GM21619 (cell line): ENCODE data around the gene DGCR8.

Source experiments
- ATAC-seq: cut with Tn5 transposase; IDR thresholded peaks from one replicate; pipeline ENCODE4 v1.9.1; 2021; ENCODE audit not compliant: unreplicated experiment

Gene DGCR8

GRCh38 chr22:20079745-20080444 lies at the start of gene DGCR8:
DGCR8 (plus strand) TSS chr22:20080241; CDS start chr22:20085964, 5,723 bp downstream.
- ATAC-seq, result peak; percentile 72

- ATAC-seq, result no peak
Observed at GRCh38 chr22:20031732-20032406, 48.2 kb upstream of the DGCR8 start.

GRCh38 chr22:20032407-20032991 lies 47.5 kb upstream of the DGCR8 start:
- ATAC-seq, result no peak

- ATAC-seq, result no peak
Observed at GRCh38 chr22:20033045-20033706, 46.9 kb upstream of the DGCR8 start.

GRCh38 chr22:20034143-20034542 lies 45.9 kb upstream of the DGCR8 start:
- no peak for ATAC-seq

- no peak for ATAC-seq
Observed at GRCh38 chr22:20035375-20036083, 44.5 kb upstream of the DGCR8 start.

- no peak for ATAC-seq
Observed at GRCh38 chr22:20036084-20036482, 44.0 kb upstream of the DGCR8 start.

- ATAC-seq, result no peak
Observed at GRCh38 chr22:20036535-20037392, 43.3 kb upstream of the DGCR8 start.

- no peak for ATAC-seq
Observed at GRCh38 chr22:20037419-20037818, 42.6 kb upstream of the DGCR8 start.

GRCh38 chr22:20038574-20038973 lies 41.5 kb upstream of the DGCR8 start:
- no peak for ATAC-seq

- no peak for ATAC-seq
Observed at GRCh38 chr22:20039683-20040325, 40.2 kb upstream of the DGCR8 start.

- ATAC-seq, result no peak
Observed at GRCh38 chr22:20040327-20041200, 39.5 kb upstream of the DGCR8 start.

GRCh38 chr22:20043057-20043996 lies 36.7 kb upstream of the DGCR8 start:
- no peak for ATAC-seq

- ATAC-seq, result no peak
Observed at GRCh38 chr22:20043997-20044342, 36.1 kb upstream of the DGCR8 start.

GRCh38 chr22:20044495-20045151 lies 35.4 kb upstream of the DGCR8 start:
- ATAC-seq, result no peak

- no peak for ATAC-seq
Observed at GRCh38 chr22:20046730-20047129, 33.3 kb upstream of the DGCR8 start.

GRCh38 chr22:20051927-20052308 lies 28.1 kb upstream of the DGCR8 start:
- no peak for ATAC-seq
